H9 (cell line): Measurements from ENCODE around the gene RNF17. TPM values are rescaled to one million over a fixed set of nuclear protein-coding genes. Genes with fewer than 3 reads are reported as not detected.

ENCODE experiments used
- DNase-seq: peaks from one replicate; pipeline ENCODE4 v3.0.0-alpha.2; 2017
- H2AFZ ChIP-seq: one replicate; pipeline ENCODE4 v1.6.1; 2013; ENCODE audit warnings: mild to moderate bottlenecking, low read length, control low read depth, moderate library complexity
- H2AK5ac ChIP-seq: 2 replicates; pipeline ENCODE4 v1.6.1; 2013; ENCODE audit warnings: low read length, control low read depth, mixed read lengths; ENCODE audit not compliant: insufficient read length
- H2BK120ac ChIP-seq: one replicate; pipeline ENCODE4 v1.6.1; 2013; ENCODE audit warnings: low read depth, mild to moderate bottlenecking, low read length, control low read depth, inconsistent platforms; ENCODE audit not compliant: poor library complexity, severe bottlenecking
- H2BK12ac ChIP-seq: 2 replicates; pipeline ENCODE4 v1.6.1; 2013; ENCODE audit warnings: low read length, control low read depth, mixed read lengths, low read depth; ENCODE audit not compliant: insufficient read length
- H2BK15ac ChIP-seq: 2 replicates; pipeline ENCODE4 v1.6.1; 2013; ENCODE audit warnings: low read depth, low read length, control low read depth
- H2BK20ac ChIP-seq: one replicate; pipeline ENCODE4 v1.6.1; 2013; ENCODE audit warnings: low read depth, mild to moderate bottlenecking, low read length, control low read depth, inconsistent platforms; ENCODE audit not compliant: poor library complexity, severe bottlenecking
- H2BK5ac ChIP-seq: 2 replicates; pipeline ENCODE4 v1.6.1; 2013; ENCODE audit warnings: low read length, control low read depth, mixed read lengths; ENCODE audit not compliant: insufficient read length
- H3K14ac ChIP-seq: 2 replicates; pipeline ENCODE4 v1.6.1; 2013; ENCODE audit warnings: low read length, control low read depth; ENCODE audit not compliant: insufficient read depth
- H3K18ac ChIP-seq: 2 replicates; pipeline ENCODE4 v1.6.1; 2013; ENCODE audit warnings: low read depth, mild to moderate bottlenecking, mixed read lengths, low read length, control low read depth; ENCODE audit not compliant: insufficient read length
- H3K23ac ChIP-seq: 2 replicates; pipeline ENCODE4 v1.6.1; 2013; ENCODE audit warnings: low read length, control low read depth, mixed read lengths, low read depth; ENCODE audit not compliant: insufficient read length
- H3K23me2 ChIP-seq: 2 replicates; pipeline ENCODE4 v1.6.1; 2013; ENCODE audit warnings: low read depth, mild to moderate bottlenecking, mixed read lengths, low read length, control low read depth; ENCODE audit not compliant: insufficient read length, poor library complexity, severe bottlenecking
- H3K27ac ChIP-seq: 2 replicates; pipeline ENCODE4 v1.5.1; 2013; ENCODE audit warnings: low read length, control low read depth, mixed read lengths, low read depth; ENCODE audit not compliant: insufficient read length
- H3K27me3 ChIP-seq: 2 replicates; pipeline ENCODE4 v1.6.1; 2013; ENCODE audit warnings: low read length, control low read depth, inconsistent platforms; ENCODE audit not compliant: insufficient read depth
- H3K4ac ChIP-seq: 2 replicates; pipeline ENCODE4 v1.6.1; 2013; ENCODE audit warnings: low read depth, mild to moderate bottlenecking, control low read depth, inconsistent platforms, low read length, moderate library complexity
- H3K4me1 ChIP-seq: 2 replicates; pipeline ENCODE4 v1.6.1; 2013; ENCODE audit warnings: low read length, control low read depth, inconsistent platforms; ENCODE audit not compliant: insufficient read depth
- H3K4me2 ChIP-seq: 2 replicates; pipeline ENCODE4 v1.6.1; 2013; ENCODE audit warnings: low read length, control low read depth, mixed read lengths; ENCODE audit not compliant: insufficient read length, insufficient read depth
- H3K56ac ChIP-seq: 2 replicates; pipeline ENCODE4 v1.6.1; 2013; ENCODE audit warnings: low read depth, mild to moderate bottlenecking, mixed read lengths, low read length, control low read depth; ENCODE audit not compliant: insufficient read length
- H3K79me1 ChIP-seq: 2 replicates; pipeline ENCODE4 v1.6.1; 2013; ENCODE audit warnings: low read depth, mild to moderate bottlenecking, moderate library complexity, low read length, control low read depth, inconsistent platforms; ENCODE audit not compliant: insufficient read depth, poor library complexity, severe bottlenecking
- H3K79me2 ChIP-seq: 2 replicates; pipeline ENCODE4 v1.6.1; 2013; ENCODE audit warnings: low read length, control low read depth, inconsistent platforms; ENCODE audit not compliant: insufficient read depth
- H3K9ac ChIP-seq: 2 replicates; pipeline ENCODE4 v1.6.1; 2013; ENCODE audit warnings: low read length, control low read depth, mixed read lengths; ENCODE audit not compliant: insufficient read length; ENCODE audit errors: extremely low read depth
- H3K9me3 ChIP-seq: one replicate; pipeline ENCODE4 v1.6.1; 2013; ENCODE audit warnings: low read depth, low read length, inconsistent platforms; ENCODE audit not compliant: control insufficient read depth
- H3T11ph ChIP-seq: one replicate; pipeline ENCODE4 v1.6.1; 2013; ENCODE audit warnings: mild to moderate bottlenecking, low read length, control low read depth, inconsistent platforms
- H4K20me1 ChIP-seq: one replicate; pipeline ENCODE4 v1.6.1; 2013; ENCODE audit not compliant: control insufficient read depth, insufficient read length, insufficient read depth
- H4K5ac ChIP-seq: 2 replicates; pipeline ENCODE4 v1.6.1; 2013; ENCODE audit warnings: low read depth, mild to moderate bottlenecking, mixed read lengths, low read length, control low read depth; ENCODE audit not compliant: insufficient read length
- H4K8ac ChIP-seq: replicated peaks from 2 replicates; pipeline ENCODE4 v1.6.1; 2013; ENCODE audit warnings: low read length, control low read depth, mixed read lengths, low read depth; ENCODE audit not compliant: insufficient read length
- H4K91ac ChIP-seq: 2 replicates; pipeline ENCODE4 v1.6.1; 2013; ENCODE audit warnings: low read depth, mild to moderate bottlenecking, moderate library complexity, mixed read lengths, low read length, control low read depth; ENCODE audit not compliant: insufficient read length
- H3K27ac Mint-ChIP-seq, 3 experiments: 2 replicates in 2 of 3; 3 replicates in 1 of 3; pipeline ENCODE4 v1.8.0; 2020 to 2021; ENCODE audit warnings: mixed read lengths in 3 of 3, mild to moderate bottlenecking in 1 of 3, moderate library complexity in 1 of 3
- H3K27me3 Mint-ChIP-seq: 2 replicates; pipeline ENCODE4 v1.8.0; 2021; ENCODE audit warnings: low read depth, mild to moderate bottlenecking, moderate library complexity, mixed read lengths
- H3K36me3 Mint-ChIP-seq, 3 experiments: 2 replicates in 2 of 3; 3 replicates in 1 of 3; pipeline ENCODE4 v1.8.0; 2020 to 2021; ENCODE audit warnings: low read depth in 3 of 3, mixed read lengths in 3 of 3; ENCODE audit not compliant: insufficient read depth in 1 of 3
- H3K4me1 Mint-ChIP-seq, 2 experiments: 2 replicates each; pipeline ENCODE4 v1.8.0; 2020; ENCODE audit warnings: mixed read lengths in 2 of 2
- H3K4me3 Mint-ChIP-seq, 2 experiments: 2 replicates in 1 of 2; 3 replicates in 1 of 2; pipeline ENCODE4 v1.8.0; 2020 to 2021; ENCODE audit warnings: mild to moderate bottlenecking in 2 of 2, mixed read lengths in 2 of 2, moderate library complexity in 1 of 2
- H3K9me3 Mint-ChIP-seq, 2 experiments: 2 replicates in 1 of 2; 3 replicates in 1 of 2; pipeline ENCODE4 v1.8.0; 2020; ENCODE audit warnings: mild to moderate bottlenecking in 2 of 2, mixed read lengths in 2 of 2, moderate library complexity in 1 of 2
- WGBS: extraction: QIAGEN DNeasy Blood & Tissue Kit; methylation state at CpG from one replicate; pipeline ENCODE4 v1.1.7; 2013; ENCODE audit warnings: missing lambda C conversion rate, low lambda C conversion rate, mixed read lengths; ENCODE audit not compliant: insufficient read length; ENCODE audit errors: extremely low coverage; 5-methylcytosine and 5-hydroxymethylcytosine counted together
- total RNA-seq: library from RNA; stranded (reverse); gene quantifications from 2 replicates; pipeline ENCODE4 v1.2.1, GENCODE V29; 2021
- TF ChIP-seq, protein P1 (sequence below): fragments of 200-600 bp; sonication (generic); conservative IDR thresholded peaks from 3 replicates; pipeline ENCODE4 v1.8.0; 2021; ENCODE audit warnings: antibody characterized with exemption, mild to moderate bottlenecking

RNF17 gene
- total RNA-seq, 1 experiment from 2014 or later: not detected

DNA sequence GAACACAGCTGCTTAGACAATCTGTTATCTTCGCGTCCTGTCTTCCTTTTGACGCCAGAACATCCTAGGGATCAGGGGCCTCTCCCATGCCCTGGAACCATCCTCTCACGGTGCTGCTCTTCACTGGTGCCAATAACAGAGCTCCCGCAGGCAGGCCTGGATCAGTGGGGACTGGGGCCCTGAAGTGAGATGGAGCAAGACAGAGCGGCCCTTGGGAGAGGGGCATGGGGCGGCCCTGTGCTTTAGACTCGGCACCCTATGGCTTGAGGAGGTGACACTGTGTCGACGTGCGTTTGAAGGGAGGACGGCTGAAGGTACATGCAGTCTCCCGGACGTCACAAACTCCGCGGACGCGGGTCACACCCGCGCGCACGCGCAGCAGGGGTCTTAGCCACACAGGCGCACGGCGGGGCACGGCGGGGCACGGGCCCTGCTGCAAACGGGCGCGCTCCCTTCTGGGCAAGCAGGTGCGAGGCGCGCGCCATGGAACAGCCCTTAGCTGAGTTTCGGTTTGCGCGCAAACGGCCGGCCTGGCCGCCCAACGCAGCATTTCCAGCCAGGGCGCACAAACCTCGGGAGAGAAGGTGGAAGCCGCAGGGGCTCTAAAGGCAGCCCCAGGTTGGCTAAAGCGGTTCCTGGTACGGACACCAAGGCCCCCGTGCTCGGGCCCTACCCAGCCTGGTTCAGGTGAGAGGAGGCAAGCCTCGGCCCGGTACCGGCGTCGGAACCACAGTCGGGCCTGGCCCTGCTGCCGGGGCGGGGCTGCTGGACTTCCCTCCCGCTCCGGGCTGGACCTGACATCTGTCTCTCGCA is 16.5 kb upstream of the RNF17 start:
- peak overlapping the region; percentile 56 for H3K4me2 ChIP-seq
- no peak overlapping the region for H2AFZ ChIP-seq
- peaks cover 40% of the 10 kb centered on the region; the same call in 1 of the 2 replicates for H3K27me3 ChIP-seq
- H2AK5ac ChIP-seq: no peak overlapping the region
- WGBS: no CpG with 5 or more reads among the region's 61 CpGs
- no peak overlapping the region for H3K56ac ChIP-seq
- H3K4me3 Mint-ChIP-seq: peak overlapping the region; percentile 65 to 86
- no peak overlapping the region for H2BK5ac ChIP-seq
- H2BK12ac ChIP-seq: no peak overlapping the region
- no peaks in the 10 kb centered on the region for H3K9me3 Mint-ChIP-seq
- H4K20me1 ChIP-seq: no peaks in the 10 kb centered on the region
- no peak overlapping the region for H3K14ac ChIP-seq
- TF ChIP-seq, protein P1, sequence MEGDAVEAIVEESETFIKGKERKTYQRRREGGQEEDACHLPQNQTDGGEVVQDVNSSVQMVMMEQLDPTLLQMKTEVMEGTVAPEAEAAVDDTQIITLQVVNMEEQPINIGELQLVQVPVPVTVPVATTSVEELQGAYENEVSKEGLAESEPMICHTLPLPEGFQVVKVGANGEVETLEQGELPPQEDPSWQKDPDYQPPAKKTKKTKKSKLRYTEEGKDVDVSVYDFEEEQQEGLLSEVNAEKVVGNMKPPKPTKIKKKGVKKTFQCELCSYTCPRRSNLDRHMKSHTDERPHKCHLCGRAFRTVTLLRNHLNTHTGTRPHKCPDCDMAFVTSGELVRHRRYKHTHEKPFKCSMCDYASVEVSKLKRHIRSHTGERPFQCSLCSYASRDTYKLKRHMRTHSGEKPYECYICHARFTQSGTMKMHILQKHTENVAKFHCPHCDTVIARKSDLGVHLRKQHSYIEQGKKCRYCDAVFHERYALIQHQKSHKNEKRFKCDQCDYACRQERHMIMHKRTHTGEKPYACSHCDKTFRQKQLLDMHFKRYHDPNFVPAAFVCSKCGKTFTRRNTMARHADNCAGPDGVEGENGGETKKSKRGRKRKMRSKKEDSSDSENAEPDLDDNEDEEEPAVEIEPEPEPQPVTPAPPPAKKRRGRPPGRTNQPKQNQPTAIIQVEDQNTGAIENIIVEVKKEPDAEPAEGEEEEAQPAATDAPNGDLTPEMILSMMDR: no peak
- no peaks in the 10 kb centered on the region for H3K79me1 ChIP-seq
- no peak overlapping the region for H4K91ac ChIP-seq
- peak; percentile 52 for DNase-seq
- no peak overlapping the region for H3T11ph ChIP-seq
- H3K27ac ChIP-seq: no peak overlapping the region
- no peaks in the 10 kb centered on the region; a peak in 2 of 7 replicates for H3K36me3 Mint-ChIP-seq
- H3K4me1 ChIP-seq: no peaks in the 10 kb centered on the region
- no peak overlapping the region for H3K9ac ChIP-seq
- H2BK120ac ChIP-seq: no peak overlapping the region
- no peak overlapping the region for H2BK15ac ChIP-seq
- H3K18ac ChIP-seq: no peak overlapping the region
- H3K23ac ChIP-seq: no peak overlapping the region
- no peak overlapping the region for H3K4ac ChIP-seq
- H3K27me3 Mint-ChIP-seq: peaks cover 85% of the 10 kb centered on the region
- peaks cover 13 to 18% of the 10 kb centered on the region in 2 experiments for H3K4me1 Mint-ChIP-seq
- H4K8ac ChIP-seq: no peak overlapping the region
- H3K27ac Mint-ChIP-seq: no peak overlapping the region; a peak in 1 of 7 replicates
- peaks cover 22% of the 10 kb centered on the region for H3K23me2 ChIP-seq
- no peaks in the 10 kb centered on the region for H3K79me2 ChIP-seq
- H2BK20ac ChIP-seq: no peak overlapping the region
- H4K5ac ChIP-seq: no peak overlapping the region
- H3K9me3 ChIP-seq: no peaks in the 10 kb centered on the region
